Spinal cord (tissue), 10 donors: ENCODE measurements around the gene PROK1. TPM values are rescaled to one million over a fixed set of nuclear protein-coding genes. Genes with fewer than 3 reads are reported as not detected.

Experiments used
- DNase-seq, 6 donors: peaks; one replicate each; pipeline versions ENCODE4 v3.0.0 to v3.0.0-alpha.2; 2013 to 2015; ENCODE audit warnings: low spot score in 6 of 6, low read depth in 4 of 6
- H3K27ac ChIP-seq: one replicate; pipeline ENCODE4 v1.5.1; 2013; ENCODE audit warnings: low read depth, low read length, control low read depth
- H3K27me3 ChIP-seq: one replicate; pipeline ENCODE4 v1.6.1; 2013; ENCODE audit warnings: low read length; ENCODE audit not compliant: control insufficient read depth, insufficient read depth
- H3K36me3 ChIP-seq: one replicate; pipeline ENCODE4 v1.6.1; 2013; ENCODE audit warnings: low read length; ENCODE audit not compliant: control insufficient read depth, insufficient read depth
- H3K4me1 ChIP-seq: one replicate; pipeline ENCODE4 v1.6.1; 2013; ENCODE audit warnings: low read length; ENCODE audit not compliant: control insufficient read depth, insufficient read depth
- H3K4me3 ChIP-seq: one replicate; pipeline ENCODE4 v1.5.1; 2013; ENCODE audit warnings: low read depth, low read length, control low read depth
- H3K9me3 ChIP-seq: one replicate; pipeline ENCODE4 v1.6.1; 2013; ENCODE audit warnings: low read length; ENCODE audit not compliant: control insufficient read depth, insufficient read depth
- WGBS: methylation state at CpG from one replicate; pipeline ENCODE4 v1.1.5; 2013; ENCODE audit warnings: missing lambda C conversion rate; ENCODE audit not compliant: insufficient coverage; 5-methylcytosine and 5-hydroxymethylcytosine counted together
- polyA plus RNA-seq, 2 donors: library from polyadenylated mRNA; unstranded; fragments of 120-200 nt; gene quantifications; one replicate each; pipeline ENCODE4 v1.2.1, GENCODE V29; 2013; ENCODE audit not compliant: insufficient read length in 2 of 2
- total RNA-seq, 2 donors: library from RNA; depleted of rRNA in 1 of 2; stranded (reverse); fragments of 120-200 nt in 1 of 2; fragments of >200 nt in 1 of 2; gene quantifications; one replicate each; pipeline versions ENCODE4 v1.2.3 to v1.2.4, GENCODE V29; 2013 to 2014
- donor health status: healthy.

The PROK1 gene
- total and polyA plus RNA-seq, 4 donors: 0.17 to 1.0 (median 0.44) TPM

GRCh38 chr1:110474444-110474843 is 23.5 kb downstream of the PROK1 start:
- Histone ChIP-seq H3K27ac (no peak overlapping the region), H3K36me3 (no peaks in the 10 kb centered on the region), H3K9me3 (no peaks in the 10 kb centered on the region), H3K27me3 (no peaks in the 10 kb centered on the region), H3K4me1 (no peaks in the 10 kb centered on the region), H3K4me3 (no peak overlapping the region)
- DNase-seq: no peak
- 97% methylated on average over 4 of the region's 6 CpGs for WGBS

GRCh38 chr1:110475362-110476027 is 24.5 kb downstream of the PROK1 start:
- Histone ChIP-seq H3K27ac (no peak overlapping the region), H3K9me3 (no peaks in the 10 kb centered on the region), H3K27me3 (no peaks in the 10 kb centered on the region), H3K36me3 (no peaks in the 10 kb centered on the region), H3K4me3 (no peak overlapping the region), H3K4me1 (no peaks in the 10 kb centered on the region)
- 93% methylated on average over 3 of the region's 5 CpGs for WGBS
- no peak for DNase-seq

- Histone ChIP-seq H3K4me1 (no peaks in the 10 kb centered on the region), H3K9me3 (no peaks in the 10 kb centered on the region), H3K4me3 (no peak overlapping the region), H3K27ac (no peak overlapping the region), H3K36me3 (no peaks in the 10 kb centered on the region), H3K27me3 (no peaks in the 10 kb centered on the region)
- 79% methylated on average over 4 of the region's 10 CpGs for WGBS
- no peak for DNase-seq
Observed at GRCh38 chr1:110476028-110476765, 25.2 kb downstream of the PROK1 start.

- Histone ChIP-seq H3K27ac (no peak overlapping the region), H3K4me3 (no peak overlapping the region), H3K9me3 (no peaks in the 10 kb centered on the region), H3K4me1 (no peaks in the 10 kb centered on the region), H3K27me3 (no peaks in the 10 kb centered on the region), H3K36me3 (no peaks in the 10 kb centered on the region)
- 100% methylated on average over 1 of the region's 2 CpGs for WGBS
- no peak for DNase-seq
Observed at GRCh38 chr1:110477041-110477440, 26.1 kb downstream of the PROK1 start.

GRCh38 chr1:110477445-110477957 is 26.6 kb downstream of the PROK1 start:
- Histone ChIP-seq H3K4me1 (peaks cover 1% of the 10 kb centered on the region), H3K4me3 (no peak overlapping the region), H3K9me3 (no peaks in the 10 kb centered on the region), H3K27me3 (no peaks in the 10 kb centered on the region), H3K27ac (no peak overlapping the region), H3K36me3 (no peaks in the 10 kb centered on the region)
- DNase-seq: no peak
- 46% methylated on average over 2 of the region's 3 CpGs for WGBS

- Histone ChIP-seq H3K4me3 (no peak overlapping the region), H3K27ac (no peak overlapping the region), H3K27me3 (no peaks in the 10 kb centered on the region), H3K36me3 (no peaks in the 10 kb centered on the region), H3K4me1 (peaks cover 7% of the 10 kb centered on the region), H3K9me3 (no peaks in the 10 kb centered on the region)
- no peak for DNase-seq
- no CpG with 5 or more reads among the region's 3 CpGs for WGBS
Observed at GRCh38 chr1:110477967-110478640, 27.2 kb downstream of the PROK1 start.

GRCh38 chr1:110478886-110479285 is 27.9 kb downstream of the PROK1 start:
- Histone ChIP-seq H3K9me3 (no peaks in the 10 kb centered on the region), H3K36me3 (no peaks in the 10 kb centered on the region), H3K27ac (no peak overlapping the region), H3K4me1 (peaks cover 12% of the 10 kb centered on the region), H3K27me3 (no peaks in the 10 kb centered on the region), H3K4me3 (no peak overlapping the region)
- 88% methylated on average over 6 of the region's 8 CpGs for WGBS
- DNase-seq: no peak

GRCh38 chr1:110480356-110481096 is 29.6 kb downstream of the PROK1 start:
- Histone ChIP-seq H3K9me3 (no peaks in the 10 kb centered on the region), H3K4me1 (peaks cover 12% of the 10 kb centered on the region), H3K27ac (no peak overlapping the region), H3K4me3 (no peak overlapping the region), H3K27me3 (no peaks in the 10 kb centered on the region), H3K36me3 (no peaks in the 10 kb centered on the region)
- 88% methylated on average over 3 of the region's 4 CpGs for WGBS
- DNase-seq: no peak

GRCh38 chr1:110481968-110482623 is 31.1 kb downstream of the PROK1 start:
- peak in 1 of 6 donors; percentile 9 for DNase-seq
- H3K36me3 ChIP-seq: no peaks in the 10 kb centered on the region
- no peak overlapping the region for H3K27ac ChIP-seq
- H3K4me3 ChIP-seq: no peak overlapping the region
- peaks cover 12% of the 10 kb centered on the region for H3K4me1 ChIP-seq
- WGBS: 24% methylated on average over 11 of the region's 12 CpGs
- H3K9me3 ChIP-seq: no peaks in the 10 kb centered on the region
- H3K27me3 ChIP-seq: no peaks in the 10 kb centered on the region
